H1 (cell line): ENCODE measurements around the gene KIDINS220. TPM values are rescaled to one million over a fixed set of nuclear protein-coding genes. Genes with fewer than 3 reads are reported as not detected.
A peak's percentile ranks its signal among the peaks of the same experiment; 100 is the strongest.

ENCODE experiments used
- CHD1 ChIP-seq: IDR thresholded peaks from 2 replicates; pipeline ENCODE4 v1.6.1; 2012; ENCODE audit warnings: low read depth, low read length, improper control_type of control experiment
- CTBP2 ChIP-seq: IDR thresholded peaks from 2 replicates; pipeline ENCODE4 v1.7.0; 2011; ENCODE audit warnings: borderline replicate concordance, mild to moderate bottlenecking, moderate library complexity, mixed read lengths, low read length; ENCODE audit not compliant: insufficient read depth, insufficient read length
- EGR1 ChIP-seq: IDR thresholded peaks from 2 replicates; pipeline ENCODE4 v1.6.1; 2011; ENCODE audit warnings: low read depth, low read length, borderline replicate concordance
- GABPA ChIP-seq: IDR thresholded peaks from 2 replicates; pipeline ENCODE4 v1.6.1; 2011; ENCODE audit warnings: mild to moderate bottlenecking, low read length, moderate library complexity, borderline replicate concordance; ENCODE audit not compliant: insufficient read depth
- POLR2AphosphoS5 ChIP-seq: IDR thresholded peaks from 2 replicates; pipeline ENCODE4 v1.6.1; 2011; ENCODE audit warnings: low read depth, low read length
- POU5F1 ChIP-seq: IDR thresholded peaks from 2 replicates; pipeline ENCODE4 v1.6.1; 2011; ENCODE audit warnings: low read depth, mild to moderate bottlenecking, low read length, moderate library complexity
- RAD21 ChIP-seq, 2 experiments: IDR thresholded peaks in 1 of 2; conservative IDR thresholded peaks in 1 of 2; 2 replicates each; pipeline ENCODE4 v1.6.1; 2011; ENCODE audit warnings: low read depth in 2 of 2, low read length in 2 of 2, improper control_type of control experiment in 1 of 2, inconsistent platforms in 1 of 2, mild to moderate bottlenecking in 1 of 2, moderate library complexity in 1 of 2
- polyA plus RNA-seq, 7 experiments: library from polyadenylated mRNA; depleted of rRNA in 3 of 7; stranded (reverse) in 5 of 7; unstranded in 2 of 7; fragments of >200 nt in 5 of 7; fragments of 200-250 nt in 2 of 7; gene quantifications; 1 replicate in 5 of 7; 2 replicates in 1 of 7; 4 replicates in 1 of 7; pipeline versions ENCODE4 v1.2.1 to v1.2.3, GENCODE V29; 2011 to 2013; ENCODE audit warnings: missing spikeins in 2 of 7, mixed read lengths in 2 of 7
- total RNA-seq: library from RNA; stranded (reverse); fragmentation: NEBNext Ultra II Directional; extraction: Animal tissue kit (Norgen Biotek cat#: 25700); gene quantifications from 2 replicates; pipeline ENCODE4 v1.2.1, GENCODE V29; 2021
- TF ChIP-seq, protein P1 (sequence below), 3 experiments: IDR thresholded peaks; 1 replicate in 2 of 3; 2 replicates in 1 of 3; pipeline versions ENCODE4 v1.5.1 to v1.6.1; 2011; ENCODE audit warnings: low read length in 3 of 3, mild to moderate bottlenecking in 3 of 3, inconsistent platforms in 2 of 3, low read depth in 1 of 3, moderate library complexity in 1 of 3; ENCODE audit not compliant: insufficient read depth in 1 of 3; ENCODE audit errors: control extremely low read depth in 1 of 3
- TF ChIP-seq, protein P2 (sequence below): IDR thresholded peaks from 2 replicates; pipeline ENCODE4 v1.6.1; 2012; ENCODE audit warnings: inconsistent platforms

KIDINS220 gene
- total and polyA plus RNA-seq, 2 of the 8 experiments (the other 6 are each of a cell fraction or from before 2014, with no cell fraction given), result 21.2 to 27.1 TPM

DNA sequence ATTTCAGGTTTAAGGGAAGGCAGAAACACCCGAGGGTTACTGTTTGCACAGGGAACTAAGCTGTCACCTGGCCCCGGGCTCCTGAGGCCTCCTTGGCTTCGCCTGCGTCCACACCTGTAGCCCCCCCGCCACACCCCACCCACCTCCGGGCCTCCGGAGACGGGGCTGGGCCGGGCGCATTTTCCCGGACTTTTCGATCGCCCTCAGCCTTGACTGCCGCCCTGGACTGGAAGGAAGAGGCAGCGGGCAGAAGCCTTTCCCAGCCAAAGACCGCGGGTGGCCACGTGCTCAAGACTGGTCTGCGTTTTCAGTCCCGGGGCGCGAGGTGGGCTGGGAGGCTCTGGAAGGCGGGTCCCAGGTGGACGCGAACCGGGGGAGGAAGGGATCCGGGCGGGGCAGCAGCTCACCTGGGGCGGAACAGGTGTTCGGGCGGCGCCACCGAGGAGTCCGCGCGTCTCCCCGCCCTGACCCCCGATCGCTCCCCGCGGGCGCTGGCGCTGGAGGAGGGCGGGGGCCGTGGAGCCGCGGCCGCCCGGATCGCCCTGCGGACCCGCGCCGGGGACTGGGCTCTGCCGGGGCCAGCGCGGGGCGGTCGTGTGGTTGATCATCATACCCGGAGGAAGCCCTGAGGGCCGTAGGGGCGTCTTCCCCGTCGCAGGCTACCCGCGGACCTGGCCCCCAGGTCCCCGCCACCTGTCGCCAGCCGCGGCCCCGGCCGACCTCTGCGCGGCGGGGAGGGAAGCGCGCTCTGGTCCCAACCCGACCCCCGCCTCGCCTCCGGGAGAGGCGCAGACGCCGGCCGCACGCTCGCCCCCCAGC lies 152.3 kb downstream of the KIDINS220 start (continued):
- no peak; the same call in 1 of the 2 replicates for TF ChIP-seq POLR2AphosphoS5
- no peak for TF ChIP-seq GABPA
- TF ChIP-seq POU5F1, result no peak
- TF ChIP-seq, protein P1, sequence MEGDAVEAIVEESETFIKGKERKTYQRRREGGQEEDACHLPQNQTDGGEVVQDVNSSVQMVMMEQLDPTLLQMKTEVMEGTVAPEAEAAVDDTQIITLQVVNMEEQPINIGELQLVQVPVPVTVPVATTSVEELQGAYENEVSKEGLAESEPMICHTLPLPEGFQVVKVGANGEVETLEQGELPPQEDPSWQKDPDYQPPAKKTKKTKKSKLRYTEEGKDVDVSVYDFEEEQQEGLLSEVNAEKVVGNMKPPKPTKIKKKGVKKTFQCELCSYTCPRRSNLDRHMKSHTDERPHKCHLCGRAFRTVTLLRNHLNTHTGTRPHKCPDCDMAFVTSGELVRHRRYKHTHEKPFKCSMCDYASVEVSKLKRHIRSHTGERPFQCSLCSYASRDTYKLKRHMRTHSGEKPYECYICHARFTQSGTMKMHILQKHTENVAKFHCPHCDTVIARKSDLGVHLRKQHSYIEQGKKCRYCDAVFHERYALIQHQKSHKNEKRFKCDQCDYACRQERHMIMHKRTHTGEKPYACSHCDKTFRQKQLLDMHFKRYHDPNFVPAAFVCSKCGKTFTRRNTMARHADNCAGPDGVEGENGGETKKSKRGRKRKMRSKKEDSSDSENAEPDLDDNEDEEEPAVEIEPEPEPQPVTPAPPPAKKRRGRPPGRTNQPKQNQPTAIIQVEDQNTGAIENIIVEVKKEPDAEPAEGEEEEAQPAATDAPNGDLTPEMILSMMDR (IDR thresholded peaks at IDR 0.05; ENCODE audit: control extremely low read depth in 1 of 3, insufficient read depth in 1 of 3, low read depth in 1 of 3, low read length in 3 of 3), result no peak
- TF ChIP-seq CTBP2, result no peak
- TF ChIP-seq EGR1, result no peak
- TF ChIP-seq RAD21 (IDR thresholded peaks at IDR 0.05 in 1 of 2, conservative IDR thresholded peaks at IDR 0.05 in 1 of 2; ENCODE audit: low read depth in 2 of 2, low read length in 2 of 2), result peak in 1 of 2 experiments; percentile 12; a peak in 2 of 4 replicates
- TF ChIP-seq CHD1, result no peak
- TF ChIP-seq, protein P2, sequence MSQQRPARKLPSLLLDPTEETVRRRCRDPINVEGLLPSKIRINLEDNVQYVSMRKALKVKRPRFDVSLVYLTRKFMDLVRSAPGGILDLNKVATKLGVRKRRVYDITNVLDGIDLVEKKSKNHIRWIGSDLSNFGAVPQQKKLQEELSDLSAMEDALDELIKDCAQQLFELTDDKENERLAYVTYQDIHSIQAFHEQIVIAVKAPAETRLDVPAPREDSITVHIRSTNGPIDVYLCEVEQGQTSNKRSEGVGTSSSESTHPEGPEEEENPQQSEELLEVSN, result peak; percentile 95
- TF ChIP-seq, all 59 proteins: peak for 8
